NCI-H1092 treated with DMSO at 0.1 percent for 48 hours (cell line): ENCODE results near the gene RNF180.

Experiments
- DNase-seq: peaks from one replicate; lab custom pipeline; 2025; lab: John Stamatoyannopoulos, UW

The RNF180 gene

GRCh38 chr5:64165500-64166200 lies at the start of gene RNF180:
Gene RNF180, plus strand, starts transcription at chr5:64165843. Its CDS starts 34,965 bp downstream, at chr5:64200808.
- no peak for DNase-seq

GRCh38 chr5:64125521-64125920 lies 40.1 kb upstream of the RNF180 start:
- no peak for DNase-seq

GRCh38 chr5:64126202-64126741 lies 39.4 kb upstream of the RNF180 start:
- no peak for DNase-seq

- DNase-seq = no peak
These were observed 25.6 kb upstream of the RNF180 start for GRCh38 chr5:64140018-64140417.

- DNase-seq = no peak
These were observed 21.0 kb upstream of the RNF180 start for GRCh38 chr5:64144425-64145215.

- DNase-seq = no peak
These were observed 20.3 kb upstream of the RNF180 start for GRCh38 chr5:64145216-64145895.

GRCh38 chr5:64147379-64147778 lies 18.3 kb upstream of the RNF180 start:
- DNase-seq = no peak

GRCh38 chr5:64147849-64148441 lies 17.7 kb upstream of the RNF180 start:
- DNase-seq = peak; percentile 0

GRCh38 chr5:64149268-64149667 lies 16.4 kb upstream of the RNF180 start:
- DNase-seq = no peak

- DNase-seq = no peak
These were observed 15.7 kb upstream of the RNF180 start for GRCh38 chr5:64149857-64150521.

GRCh38 chr5:64156261-64156660 lies 9.4 kb upstream of the RNF180 start:
- no peak for DNase-seq

- DNase-seq = no peak
These were observed 6.8 kb upstream of the RNF180 start for GRCh38 chr5:64158827-64159226.

- no peak for DNase-seq
These were observed 5.4 kb upstream of the RNF180 start for GRCh38 chr5:64160201-64160600.

- no peak for DNase-seq
These were observed 4.2 kb upstream of the RNF180 start for GRCh38 chr5:64161420-64161819.

- no peak for DNase-seq
These were observed 2.5 kb upstream of the RNF180 start for GRCh38 chr5:64163135-64163534.

GRCh38 chr5:64163746-64164145 lies 1.9 kb upstream of the RNF180 start:
- no peak for DNase-seq

- DNase-seq = no peak
These were observed 1.5 kb upstream of the RNF180 start for GRCh38 chr5:64164166-64164565.

- DNase-seq = no peak
These were observed 513 bp upstream of the RNF180 start for GRCh38 chr5:64165160-64165499.

GRCh38 chr5:64166201-64166959 lies 737 bp downstream of the RNF180 start:
- no peak for DNase-seq

GRCh38 chr5:64176301-64176700 lies 10.7 kb downstream of the RNF180 start:
- no peak for DNase-seq
